Measurements from ENCODE around the gene TPX2.

GRCh38 chr20:31835554-31835953 is 96.5 kb downstream of the TPX2 start:
- no peak for TF ChIP-seq POLR2A (IDR thresholded peaks at IDR 0.05; ENCODE audit: low read length)
- no peak for TF ChIP-seq CHD2 (IDR thresholded peaks at IDR 0.05; ENCODE audit: low read length, partially characterized antibody)
- no peak for TF ChIP-seq HDAC2 (IDR thresholded peaks at IDR 0.05)
- TF ChIP-seq KDM5A (IDR thresholded peaks at IDR 0.05): no peak
- no peak for TF ChIP-seq MYC (IDR thresholded peaks at IDR 0.05; ENCODE audit: borderline replicate concordance, low read length)
- TF ChIP-seq ZSCAN20 (CRISPR knock-in tag; IDR thresholded peaks at IDR 0.05): no peak
